ENCODE results near the gene OPN3.

GRCh38 chr1:241614144-241614543 is 26.0 kb downstream of the OPN3 start:
- TF ChIP-seq CTCF (IDR thresholded peaks at IDR 0.05) (no peak), POLR2A (IDR thresholded peaks at IDR 0.05) (no peak)

All from uterus (tissue), 2 donors.